PC-9 (cell line): ENCODE data around the gene ZFAND3. TPM values are rescaled to one million over a fixed set of nuclear protein-coding genes. Genes with fewer than 3 reads are reported as not detected.

ENCODE experiments used
- BruUV-seq: library from RNA; stranded (reverse); fragments of 400-500 nt; replicated peaks from 2 replicates; lab custom pipeline; 2021; lab: Mats Ljungman, UMichigan
- CTCF ChIA-PET: fragments of 300-600 bp; sonication (Branson Sonifier 250); formaldehyde crosslinking; loops from one replicate; lab custom pipeline; 2022; ENCODE audit warnings: antibody characterized with exemption; lab: Charles Lee
- POLR2A ChIA-PET: fragments of 300-600 bp; sonication (Branson Sonifier 250); formaldehyde crosslinking; loops from one replicate; lab custom pipeline; 2022; ENCODE audit warnings: antibody characterized with exemption; ENCODE audit not compliant: unreplicated experiment; lab: Charles Lee
- DNase-seq, 2 experiments: peaks; one replicate each; pipeline versions ENCODE4 v3.0.0 to v3.0.0-alpha.2; 2015 to 2022; ENCODE audit warnings: mixed read lengths in 1 of 2
- H2AFZ ChIP-seq: fragments of 200-600 bp; sonication (generic); 2 replicates; pipeline ENCODE4 v1.8.1; 2017; ENCODE audit warnings: antibody characterized with exemption
- H3F3A ChIP-seq: fragments of 200-600 bp; sonication (generic); 2 replicates; pipeline ENCODE4 v1.8.1; 2017; ENCODE audit warnings: antibody characterized with exemption, mild to moderate bottlenecking, low read depth; ENCODE audit not compliant: insufficient read depth
- H3K27ac ChIP-seq: fragments of 200-600 bp; sonication (generic); 2 replicates; pipeline ENCODE4 v1.6.1; 2016; ENCODE audit warnings: mixed run types
- H3K27me3 ChIP-seq: fragments of 200-600 bp; sonication (generic); 2 replicates; pipeline ENCODE4 v1.6.1; 2016; ENCODE audit warnings: low read depth, mixed run types; ENCODE audit not compliant: insufficient read depth
- H3K36me3 ChIP-seq: fragments of 200-600 bp; sonication (generic); 2 replicates; pipeline ENCODE4 v1.6.1; 2016; ENCODE audit warnings: low read depth, mixed run types
- H3K4me1 ChIP-seq: fragments of 200-600 bp; sonication (generic); replicated peaks from 2 replicates; pipeline ENCODE4 v1.6.1; 2016; ENCODE audit warnings: mixed run types; ENCODE audit not compliant: insufficient read depth
- H3K4me2 ChIP-seq: fragments of 200-600 bp; sonication (generic); 2 replicates; pipeline ENCODE4 v1.6.1; 2017; ENCODE audit warnings: mixed run types
- H3K4me3 ChIP-seq: fragments of 200-600 bp; sonication (generic); 2 replicates; pipeline ENCODE4 v1.6.1; 2016; ENCODE audit warnings: mixed run types
- H3K79me2 ChIP-seq: fragments of 200-600 bp; sonication (generic); 2 replicates; pipeline ENCODE4 v1.6.1; 2017; ENCODE audit warnings: low read depth, mixed run types
- H3K9me2 ChIP-seq: fragments of 200-600 bp; sonication (generic); 2 replicates; pipeline ENCODE4 v1.8.1; 2017; ENCODE audit warnings: mild to moderate bottlenecking; ENCODE audit not compliant: insufficient read depth
- H3K9me3 ChIP-seq: fragments of 200-600 bp; sonication (generic); 2 replicates; pipeline ENCODE4 v1.8.1; 2016; ENCODE audit warnings: low read depth; ENCODE audit not compliant: insufficient read depth
- H4K20me1 ChIP-seq: fragments of 200-600 bp; sonication (generic); 2 replicates; pipeline ENCODE4 v1.8.1; 2017; ENCODE audit not compliant: insufficient read depth
- EZH2 ChIP-seq: fragments of 200-600 bp; sonication (generic); IDR thresholded peaks from 2 replicates; pipeline ENCODE4 v1.8.0; 2017; ENCODE audit warnings: antibody characterized with exemption, low read depth
- intact Hi-C: fragments of 100-400 bp; cut with micrococcal nuclease; formaldehyde crosslinking; loops from one replicate; pipeline ENCODE4 v1.10.0; 2022; ENCODE audit not compliant: unreplicated experiment
- total RNA-seq: library from RNA; stranded (reverse); gene quantifications from 2 replicates; pipeline ENCODE4 v1.2.3, GENCODE V29; 2021
- TF ChIP-seq, protein P1 (sequence below): fragments of 200-600 bp; sonication (generic); conservative IDR thresholded peaks from 2 replicates; pipeline ENCODE4 v1.6.1; 2017; ENCODE audit warnings: mixed run types, antibody characterized with exemption, mild to moderate bottlenecking, moderate library complexity

Gene ZFAND3
- total RNA-seq, 1 experiment from 2014 or later: 46.8 TPM

DNA sequence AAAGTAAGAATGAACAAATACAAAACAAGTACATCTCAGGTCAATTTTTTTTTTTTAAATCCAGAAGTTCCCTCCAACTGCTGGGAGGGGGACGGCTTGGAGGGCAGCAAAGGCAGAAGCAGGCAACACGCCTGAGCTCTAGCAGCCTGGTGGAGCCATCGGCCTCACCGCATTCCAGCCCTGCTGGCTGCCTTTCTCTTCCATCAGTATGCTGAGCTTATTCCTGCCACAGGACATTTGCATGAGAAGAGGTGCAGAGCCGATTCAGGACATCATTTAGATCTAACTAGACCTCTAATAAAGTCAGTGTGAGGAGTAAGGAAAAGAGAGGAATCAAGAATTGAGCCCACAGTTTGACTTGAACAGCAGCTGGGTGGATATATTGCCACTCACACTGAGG, 318.8 kb downstream of the ZFAND3 start:
- no peaks in the 10 kb centered on the region for H3K9me2 ChIP-seq
- intact Hi-C loops: no loop called here
- ChIA-PET CTCF (no interaction called here), POLR2A (no interaction called here)
- no peak for DNase-seq
- no peak overlapping the region for H3K27ac ChIP-seq
- H3K36me3 ChIP-seq: no peaks in the 10 kb centered on the region
- no peak overlapping the region for H3K4me2 ChIP-seq
- 0 out of 2 replicates have a peak, but pooled peaks cover 10% of the 10 kb centered on the region for H3K79me2 ChIP-seq
- H2AFZ ChIP-seq: no peak overlapping the region
- no peaks in the 10 kb centered on the region; the same call in 1 of the 2 replicates for H4K20me1 ChIP-seq
- TF ChIP-seq, protein P1, sequence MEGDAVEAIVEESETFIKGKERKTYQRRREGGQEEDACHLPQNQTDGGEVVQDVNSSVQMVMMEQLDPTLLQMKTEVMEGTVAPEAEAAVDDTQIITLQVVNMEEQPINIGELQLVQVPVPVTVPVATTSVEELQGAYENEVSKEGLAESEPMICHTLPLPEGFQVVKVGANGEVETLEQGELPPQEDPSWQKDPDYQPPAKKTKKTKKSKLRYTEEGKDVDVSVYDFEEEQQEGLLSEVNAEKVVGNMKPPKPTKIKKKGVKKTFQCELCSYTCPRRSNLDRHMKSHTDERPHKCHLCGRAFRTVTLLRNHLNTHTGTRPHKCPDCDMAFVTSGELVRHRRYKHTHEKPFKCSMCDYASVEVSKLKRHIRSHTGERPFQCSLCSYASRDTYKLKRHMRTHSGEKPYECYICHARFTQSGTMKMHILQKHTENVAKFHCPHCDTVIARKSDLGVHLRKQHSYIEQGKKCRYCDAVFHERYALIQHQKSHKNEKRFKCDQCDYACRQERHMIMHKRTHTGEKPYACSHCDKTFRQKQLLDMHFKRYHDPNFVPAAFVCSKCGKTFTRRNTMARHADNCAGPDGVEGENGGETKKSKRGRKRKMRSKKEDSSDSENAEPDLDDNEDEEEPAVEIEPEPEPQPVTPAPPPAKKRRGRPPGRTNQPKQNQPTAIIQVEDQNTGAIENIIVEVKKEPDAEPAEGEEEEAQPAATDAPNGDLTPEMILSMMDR: no peak
- TF ChIP-seq EZH2: no peak
- peaks cover 16% of the 10 kb centered on the region for H3K4me1 ChIP-seq
- no peaks in the 10 kb centered on the region for H3K9me3 ChIP-seq
- no TSS peak for BruUV-seq
- H3F3A ChIP-seq: peaks cover 15% of the 10 kb centered on the region
- no peaks in the 10 kb centered on the region for H3K27me3 ChIP-seq
- no peak overlapping the region for H3K4me3 ChIP-seq

DNA sequence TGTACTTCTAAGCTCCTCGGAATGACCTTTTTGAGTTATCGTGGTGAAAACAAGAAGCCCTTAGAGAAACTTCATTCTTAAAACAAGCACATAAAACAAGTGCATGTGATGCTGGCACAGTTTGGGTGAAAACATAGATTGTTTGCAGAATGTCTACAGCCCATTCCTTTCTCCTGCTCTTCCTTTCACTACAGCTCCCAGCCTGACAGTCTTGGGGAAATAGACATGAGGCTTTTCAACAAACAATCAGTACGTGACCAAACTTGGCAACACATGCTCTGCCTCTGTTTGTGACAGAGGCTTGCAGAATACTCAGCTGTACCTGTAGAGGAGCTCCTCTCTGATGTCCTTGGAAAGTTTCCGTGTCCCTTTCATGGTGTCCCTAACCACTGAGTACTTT, 321.6 kb downstream of the ZFAND3 start:
- H4K20me1 ChIP-seq: peaks cover 7% of the 10 kb centered on the region
- intact Hi-C loops: no loop called here

DNA sequence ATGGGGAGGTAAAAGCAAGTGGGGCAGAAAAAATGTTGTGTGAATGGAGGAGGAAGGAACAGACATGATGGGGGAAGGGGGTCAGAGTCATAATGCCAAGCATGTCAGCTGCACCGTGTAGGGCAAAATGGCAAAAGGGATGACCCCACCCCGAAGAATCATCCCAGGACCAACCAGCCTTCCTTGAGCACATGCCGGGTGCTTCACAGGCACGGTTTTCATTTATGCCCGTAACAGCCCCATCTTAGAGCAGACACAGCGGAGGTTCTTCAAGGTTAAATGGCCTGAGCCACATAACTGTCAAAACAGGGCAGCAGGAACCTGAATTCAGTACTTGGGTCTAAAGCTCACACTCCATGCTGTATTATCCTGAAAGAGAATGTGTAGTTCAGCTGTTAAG, 322.2 kb downstream of the ZFAND3 start:
- Histone ChIP-seq H2AFZ (no peak overlapping the region), H3K4me2 (no peak overlapping the region), H3K36me3 (no peaks in the 10 kb centered on the region), H4K20me1 (peaks cover 7% of the 10 kb centered on the region), H3K9me2 (no peaks in the 10 kb centered on the region), H3K4me3 (no peak overlapping the region), H3K27me3 (no peaks in the 10 kb centered on the region), H3K27ac (no peak overlapping the region), H3F3A (no peaks in the 10 kb centered on the region), H3K79me2 (peaks cover 4% of the 10 kb centered on the region; the same call in 1 of the 2 replicates), H3K9me3 (no peaks in the 10 kb centered on the region), H3K4me1 (no peaks in the 10 kb centered on the region)
- CTCF ChIA-PET: no interaction called here
- intact Hi-C loops: no loop called here
- DNase-seq: no peak
- no peak for TF ChIP-seq EZH2
- TF ChIP-seq, protein P1: no peak
- POLR2A ChIA-PET: no interaction called here
- BruUV-seq: no TSS peak

More for the DNA sequence above, 321.6 kb downstream of the ZFAND3 start:
- TF ChIP-seq, protein P1: no peak
- no peak for TF ChIP-seq EZH2
- H3K79me2 ChIP-seq: peaks cover 4% of the 10 kb centered on the region; the same call in 1 of the 2 replicates
- no peak overlapping the region for H3K27ac ChIP-seq
- ChIA-PET POLR2A (no interaction called here), CTCF (no interaction called here)
- no peaks in the 10 kb centered on the region for H3K36me3 ChIP-seq
- H2AFZ ChIP-seq: no peak overlapping the region
- no peaks in the 10 kb centered on the region for H3K9me3 ChIP-seq
- DNase-seq: no peak
- H3K4me2 ChIP-seq: no peak overlapping the region
- no peaks in the 10 kb centered on the region for H3K9me2 ChIP-seq
- H3K27me3 ChIP-seq: no peaks in the 10 kb centered on the region
- no peaks in the 10 kb centered on the region for H3F3A ChIP-seq
- no peak overlapping the region for H3K4me3 ChIP-seq
- no TSS peak for BruUV-seq
- no peaks in the 10 kb centered on the region for H3K4me1 ChIP-seq
